MCF 10A (cell line): Measurements from ENCODE around the gene SPATA12. TPM values are rescaled to one million over a fixed set of nuclear protein-coding genes. Genes with fewer than 3 reads are reported as not detected.

Source experiments
- BruUV-seq: library from RNA; stranded (reverse); fragments of 400-500 nt; replicated peaks from 2 replicates; lab custom pipeline; 2021; lab: Mats Ljungman, UMichigan
- CTCF ChIA-PET: fragments of 300-600 bp; sonication (Branson Sonifier 250); formaldehyde crosslinking; extraction: SDS; loops from one replicate; lab custom pipeline; 2021; ENCODE audit warnings: antibody characterized with exemption, inconsistent platforms; lab: Yijun Ruan, JAX
- POLR2A ChIA-PET: fragments of 300-600, 350-650 bp; sonication (Branson Sonifier 250); formaldehyde crosslinking; extraction: SDS; loops from one replicate; lab custom pipeline; 2020; ENCODE audit warnings: antibody characterized with exemption, inconsistent platforms; lab: Yijun Ruan, JAX
- DNase-seq: peaks from one replicate; pipeline ENCODE4 v3.0.0-alpha.2; 2018; ENCODE audit not compliant: unreplicated experiment
- H3K27ac Mint-ChIP-seq: one replicate; pipeline ENCODE4 v1.8.0; 2022; ENCODE audit warnings: mild to moderate bottlenecking, low read depth, mixed read lengths; ENCODE audit not compliant: unreplicated experiment
- H3K27me3 Mint-ChIP-seq: one replicate; pipeline ENCODE4 v1.8.0; 2022; ENCODE audit warnings: mixed read lengths; ENCODE audit not compliant: insufficient read depth, unreplicated experiment
- H3K36me3 Mint-ChIP-seq: one replicate; pipeline ENCODE4 v1.8.0; 2022; ENCODE audit warnings: mild to moderate bottlenecking, moderate library complexity, mixed read lengths; ENCODE audit not compliant: insufficient read depth, unreplicated experiment
- H3K4me1 Mint-ChIP-seq: one replicate; pipeline ENCODE4 v1.8.0; 2022; ENCODE audit warnings: mixed read lengths; ENCODE audit not compliant: insufficient read depth, unreplicated experiment
- H3K4me3 Mint-ChIP-seq: one replicate; pipeline ENCODE4 v1.8.0; 2022; ENCODE audit warnings: mild to moderate bottlenecking, moderate library complexity, mixed read lengths; ENCODE audit not compliant: unreplicated experiment
- H3K9me3 Mint-ChIP-seq: one replicate; pipeline ENCODE4 v1.8.0; 2022; ENCODE audit warnings: mixed read lengths; ENCODE audit not compliant: unreplicated experiment
- intact Hi-C: fragments of 100-400 bp; cut with micrococcal nuclease; formaldehyde crosslinking; loops from 2 replicates; pipeline ENCODE4 v1.14.1; 2022
- total RNA-seq: library from RNA; stranded (reverse); gene quantifications from 2 replicates; pipeline ENCODE4 v1.2.3, GENCODE V29; 2022
- TF ChIP-seq, protein P1 (sequence below): fragments of 200-600 bp; IDR thresholded peaks from one replicate; pipeline ENCODE4 v1.8.0; 2022; ENCODE audit warnings: antibody characterized with exemption, mild to moderate bottlenecking; ENCODE audit not compliant: unreplicated experiment

Gene SPATA12
- total RNA-seq, 1 experiment from 2014 or later = not detected

DNA sequence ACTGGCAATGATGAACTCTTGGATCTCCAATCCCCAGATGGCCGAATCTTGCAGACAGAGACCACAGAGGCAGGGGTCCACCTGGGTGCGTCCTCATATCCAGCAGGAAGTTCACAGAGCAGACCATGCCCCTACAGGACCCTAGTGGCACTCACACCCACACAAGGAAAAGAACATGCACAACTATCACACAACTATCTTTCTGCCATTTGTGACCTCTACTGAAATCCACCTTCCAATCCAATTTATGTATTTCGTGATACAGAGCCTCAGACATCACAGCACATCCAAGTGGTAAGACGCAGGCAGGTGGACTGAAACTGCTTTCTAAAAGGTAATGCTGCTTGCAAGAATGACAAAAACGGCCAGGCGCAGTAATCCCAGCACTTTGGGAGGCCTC lies 44.6 kb upstream of the SPATA12 start:
- Mint-ChIP-seq H3K9me3 (no peaks in the 10 kb centered on the region), H3K4me1 (peaks cover 18% of the 10 kb centered on the region), H3K27ac (peak overlapping the region; percentile 68), H3K27me3 (no peaks in the 10 kb centered on the region), H3K4me3 (no peak overlapping the region), H3K36me3 (peaks cover 6% of the 10 kb centered on the region)
- intact Hi-C loops = no loop called here
- CTCF ChIA-PET = interaction anchor here (0.7 to 1.6 kb wide), 3 partner anchors 9 to 44 kb away, joined by 3 to 5 read pairs (median 3); partner anchors contain the start of gene SPATA12
- TF ChIP-seq, protein P1, sequence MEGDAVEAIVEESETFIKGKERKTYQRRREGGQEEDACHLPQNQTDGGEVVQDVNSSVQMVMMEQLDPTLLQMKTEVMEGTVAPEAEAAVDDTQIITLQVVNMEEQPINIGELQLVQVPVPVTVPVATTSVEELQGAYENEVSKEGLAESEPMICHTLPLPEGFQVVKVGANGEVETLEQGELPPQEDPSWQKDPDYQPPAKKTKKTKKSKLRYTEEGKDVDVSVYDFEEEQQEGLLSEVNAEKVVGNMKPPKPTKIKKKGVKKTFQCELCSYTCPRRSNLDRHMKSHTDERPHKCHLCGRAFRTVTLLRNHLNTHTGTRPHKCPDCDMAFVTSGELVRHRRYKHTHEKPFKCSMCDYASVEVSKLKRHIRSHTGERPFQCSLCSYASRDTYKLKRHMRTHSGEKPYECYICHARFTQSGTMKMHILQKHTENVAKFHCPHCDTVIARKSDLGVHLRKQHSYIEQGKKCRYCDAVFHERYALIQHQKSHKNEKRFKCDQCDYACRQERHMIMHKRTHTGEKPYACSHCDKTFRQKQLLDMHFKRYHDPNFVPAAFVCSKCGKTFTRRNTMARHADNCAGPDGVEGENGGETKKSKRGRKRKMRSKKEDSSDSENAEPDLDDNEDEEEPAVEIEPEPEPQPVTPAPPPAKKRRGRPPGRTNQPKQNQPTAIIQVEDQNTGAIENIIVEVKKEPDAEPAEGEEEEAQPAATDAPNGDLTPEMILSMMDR = no peak
- POLR2A ChIA-PET = interaction anchor here (0.8 to 1.1 kb wide), 3 partner anchors 10 to 31 kb away, joined by 3 to 6 read pairs (median 5); no protein-coding TSS in a partner anchor
- no peak for DNase-seq
- BruUV-seq = no TSS peak

DNA sequence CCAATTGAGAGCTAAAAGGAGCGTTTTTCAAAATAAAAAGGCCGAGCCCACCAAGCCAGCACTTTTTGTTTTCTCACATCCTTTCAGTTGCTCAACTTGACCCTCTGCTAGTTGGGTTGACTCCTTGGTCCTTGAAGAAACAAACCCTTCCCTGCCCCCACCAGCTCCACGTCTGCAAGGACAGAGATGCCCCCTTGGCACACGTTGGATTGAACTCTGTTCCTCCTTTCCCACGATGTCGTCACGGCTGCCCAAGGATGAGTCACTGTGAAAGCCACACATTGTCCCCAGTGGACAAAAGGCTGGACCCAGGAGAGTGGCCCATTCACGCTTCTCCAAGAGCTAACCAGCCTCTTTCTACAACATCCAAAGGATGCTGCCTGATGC lies 43.0 kb upstream of the SPATA12 start:
- no peak overlapping the region for H3K27ac Mint-ChIP-seq
- no peaks in the 10 kb centered on the region for H3K9me3 Mint-ChIP-seq
- intact Hi-C loops = no loop called here
- no peaks in the 10 kb centered on the region for H3K27me3 Mint-ChIP-seq
- ChIA-PET CTCF (interaction anchor here (0.6 to 1.6 kb wide), 5 partner anchors 10 to 381 kb away, joined by 3 to 6 read pairs (median 3); no protein-coding TSS in a partner anchor), POLR2A (interaction anchor here (0.8 to 0.9 kb wide), 3 partner anchors 45 to 535 kb away, joined by 3 to 4 read pairs (median 3); no protein-coding TSS in a partner anchor)
- no peak overlapping the region for H3K4me3 Mint-ChIP-seq
- H3K36me3 Mint-ChIP-seq = peaks cover 6% of the 10 kb centered on the region
- no peak for DNase-seq
- no TSS peak for BruUV-seq
- TF ChIP-seq, protein P1 = no peak
- peaks cover 18% of the 10 kb centered on the region for H3K4me1 Mint-ChIP-seq

DNA sequence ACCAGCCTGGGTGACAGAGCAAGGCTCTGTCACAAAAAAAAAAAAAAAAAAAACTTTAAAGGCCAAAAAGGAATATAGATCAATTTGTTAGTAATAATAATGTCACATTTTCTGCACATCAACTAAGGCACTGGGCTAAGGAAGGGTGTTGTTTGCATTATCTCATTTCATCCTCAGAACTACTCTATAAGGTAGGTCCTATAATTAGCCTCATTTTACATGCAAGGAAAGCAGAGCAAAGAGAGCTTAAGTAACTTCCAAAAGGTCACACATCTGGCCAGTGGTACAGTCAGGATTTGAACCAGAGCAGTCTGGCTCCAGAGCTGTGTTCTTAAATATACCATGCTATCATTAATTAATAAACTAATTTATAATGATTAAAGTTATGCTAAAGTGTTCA lies 42.2 kb upstream of the SPATA12 start:
- Mint-ChIP-seq H3K27ac (no peak overlapping the region), H3K27me3 (no peaks in the 10 kb centered on the region), H3K4me1 (peaks cover 18% of the 10 kb centered on the region), H3K9me3 (no peaks in the 10 kb centered on the region), H3K4me3 (no peak overlapping the region), H3K36me3 (peaks cover 6% of the 10 kb centered on the region)
- CTCF ChIA-PET = interaction anchor here (0.6 to 1.3 kb wide), 2 partner anchors 203 to 380 kb away, joined by 3 read pairs; no protein-coding TSS in a partner anchor
- no TSS peak for BruUV-seq
- no peak for DNase-seq
- intact Hi-C loops = no loop called here
- TF ChIP-seq, protein P1 = no peak
- POLR2A ChIA-PET = interaction anchor here (0.8 to 0.9 kb wide), 2 partner anchors 44 to 534 kb away, joined by 3 read pairs; no protein-coding TSS in a partner anchor

DNA sequence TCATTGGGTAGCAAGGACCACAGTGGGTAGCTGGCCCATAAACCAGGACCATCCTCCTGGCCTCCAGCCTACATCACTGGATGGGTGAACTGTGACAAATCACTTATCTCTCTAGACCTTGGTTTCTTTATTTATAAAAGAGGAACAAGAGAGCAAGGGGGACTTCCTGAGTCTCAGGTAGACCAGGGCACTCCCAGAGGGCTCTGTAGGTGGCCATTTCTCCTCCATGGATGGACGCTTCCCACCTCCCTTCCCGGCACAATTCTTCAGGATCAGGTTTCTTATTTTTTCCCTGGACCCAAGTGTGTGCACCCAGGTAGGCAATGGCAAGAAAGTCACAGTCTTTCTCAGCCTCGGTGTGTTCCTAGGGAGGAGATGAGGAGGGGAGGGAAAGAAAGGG lies 41.4 kb upstream of the SPATA12 start:
- intact Hi-C loops = no loop called here
- Mint-ChIP-seq H3K4me3 (no peak overlapping the region), H3K4me1 (peaks cover 18% of the 10 kb centered on the region), H3K36me3 (peaks cover 6% of the 10 kb centered on the region), H3K27me3 (no peaks in the 10 kb centered on the region), H3K27ac (no peak overlapping the region), H3K9me3 (no peaks in the 10 kb centered on the region)
- POLR2A ChIA-PET = no interaction called here
- TF ChIP-seq, protein P1 = no peak
- no peak for DNase-seq
- BruUV-seq = no TSS peak
- CTCF ChIA-PET = no interaction called here
